Activated naive CD4-positive, alpha-beta T cell treated with anti-CD3 and anti-CD28 coated beads, Interleukin-2, amount 50 U/mL, for 24 hours (primary cell): ENCODE measurements around the gene KCNJ3.
"Not testable (repeated sequence)": the region's sequence is repeated elsewhere in the genome, so short reads cannot be mapped to it uniquely, and the experiment has no call there.

Source experiments
- H3K27ac Mint-ChIP-seq: one replicate; pipeline ENCODE4 v1.8.0; 2021; ENCODE audit warnings: mild to moderate bottlenecking, mixed read lengths
- H3K27me3 Mint-ChIP-seq: one replicate; pipeline ENCODE4 v1.8.0; 2021; ENCODE audit warnings: mixed read lengths
- H3K36me3 Mint-ChIP-seq: one replicate; pipeline ENCODE4 v1.8.0; 2021; ENCODE audit warnings: mixed read lengths
- H3K4me1 Mint-ChIP-seq: one replicate; pipeline ENCODE4 v1.8.0; 2021; ENCODE audit warnings: mixed read lengths
- H3K4me3 Mint-ChIP-seq: one replicate; pipeline ENCODE4 v1.8.0; 2021; ENCODE audit warnings: mild to moderate bottlenecking, mixed read lengths
- H3K9me3 Mint-ChIP-seq: one replicate; pipeline ENCODE4 v1.8.0; 2021; ENCODE audit warnings: mixed read lengths

KCNJ3 gene

DNA sequence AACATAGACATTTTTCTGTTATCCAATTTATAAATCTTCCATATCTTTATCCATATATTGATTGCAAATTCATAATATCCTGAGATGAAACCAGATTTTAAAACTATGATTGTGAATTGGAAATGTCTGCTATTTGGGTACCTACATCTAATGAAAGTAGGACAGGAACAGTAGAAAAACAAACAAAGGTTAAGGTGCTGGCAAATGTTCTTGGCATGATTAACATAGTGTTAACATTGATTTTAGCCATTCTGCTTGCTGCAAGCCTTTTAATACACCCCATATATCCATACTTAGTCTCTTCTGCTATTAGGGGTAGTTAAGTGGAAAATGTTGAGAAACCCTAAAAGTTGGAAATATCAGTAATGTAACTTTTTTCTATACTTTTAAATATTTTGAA lies 152.0 kb downstream of the KCNJ3 start:
- no peaks in the 10 kb centered on the region for H3K4me1 Mint-ChIP-seq
- H3K4me3 Mint-ChIP-seq, result no peak overlapping the region
- H3K9me3 Mint-ChIP-seq, result no peaks in the 10 kb centered on the region

GRCh38 chr2:154855138-154855537 lies 156.6 kb downstream of the KCNJ3 start:
- H3K27ac Mint-ChIP-seq, result no peak overlapping the region
- H3K36me3 Mint-ChIP-seq, result no peaks in the 10 kb centered on the region
- H3K27me3 Mint-ChIP-seq, result no peaks in the 10 kb centered on the region
- no peaks in the 10 kb centered on the region for H3K9me3 Mint-ChIP-seq
- no peak overlapping the region for H3K4me3 Mint-ChIP-seq
- H3K4me1 Mint-ChIP-seq, result no peaks in the 10 kb centered on the region

More for the DNA sequence above, 152.0 kb downstream of the KCNJ3 start:
- no peaks in the 10 kb centered on the region for H3K27me3 Mint-ChIP-seq
- H3K27ac Mint-ChIP-seq, result no peak overlapping the region
- no peaks in the 10 kb centered on the region for H3K36me3 Mint-ChIP-seq

DNA sequence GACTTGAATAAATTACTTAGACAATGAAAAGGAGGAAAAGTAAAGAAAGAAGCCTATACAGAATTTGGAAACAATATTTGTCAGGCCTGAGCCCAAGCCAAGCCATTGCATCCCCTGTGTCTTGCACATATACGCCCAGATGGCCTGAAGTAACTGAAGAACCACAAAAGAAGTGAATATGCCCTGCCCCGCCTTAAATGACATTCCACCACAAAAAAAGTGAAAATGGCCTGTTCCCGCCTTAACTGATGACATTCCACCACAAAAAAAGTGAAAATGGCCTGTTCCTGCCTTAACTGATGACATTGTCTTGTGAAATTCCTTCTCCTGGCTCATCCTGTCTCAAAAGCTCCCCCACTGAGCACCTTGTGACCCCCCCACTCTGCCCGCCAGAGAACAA lies 168.7 kb downstream of the KCNJ3 start:
- not testable (repeated sequence) for H3K27me3 Mint-ChIP-seq, H3K27ac Mint-ChIP-seq, H3K9me3 Mint-ChIP-seq, H3K4me1 Mint-ChIP-seq, H3K36me3 Mint-ChIP-seq, H3K4me3 Mint-ChIP-seq

GRCh38 chr2:154875999-154876398 lies 177.5 kb downstream of the KCNJ3 start:
- Mint-ChIP-seq H3K4me3 (no peak overlapping the region), H3K4me1 (no peaks in the 10 kb centered on the region), H3K9me3 (no peaks in the 10 kb centered on the region)

DNA sequence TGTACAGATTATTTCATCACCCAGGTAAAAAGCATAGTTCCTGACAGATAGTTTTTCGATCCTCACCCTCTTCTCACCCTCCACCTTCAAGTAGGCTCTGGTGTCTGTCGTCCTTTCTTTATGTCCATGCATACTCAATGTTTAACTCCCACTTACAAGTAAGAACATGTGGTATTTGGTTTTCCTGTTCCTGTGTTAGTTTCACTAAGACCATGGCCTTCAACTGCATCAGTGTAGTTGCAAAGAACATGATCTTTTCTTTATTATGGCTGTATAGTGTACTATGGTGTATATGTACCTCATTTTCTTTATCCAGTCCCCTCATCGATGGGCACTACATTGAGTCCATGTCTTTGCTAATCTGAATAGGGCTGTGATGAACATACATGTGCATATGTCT lies 184.2 kb downstream of the KCNJ3 start:
- no peaks in the 10 kb centered on the region for H3K27me3 Mint-ChIP-seq
- H3K4me3 Mint-ChIP-seq, result no peak overlapping the region
- H3K4me1 Mint-ChIP-seq, result no peaks in the 10 kb centered on the region
- no peak overlapping the region for H3K27ac Mint-ChIP-seq
- no peaks in the 10 kb centered on the region for H3K9me3 Mint-ChIP-seq
- no peaks in the 10 kb centered on the region for H3K36me3 Mint-ChIP-seq

More at GRCh38 chr2:154875999-154876398, 177.5 kb downstream of the KCNJ3 start:
- Mint-ChIP-seq H3K27ac (no peak overlapping the region), H3K27me3 (no peaks in the 10 kb centered on the region), H3K36me3 (no peaks in the 10 kb centered on the region)

DNA sequence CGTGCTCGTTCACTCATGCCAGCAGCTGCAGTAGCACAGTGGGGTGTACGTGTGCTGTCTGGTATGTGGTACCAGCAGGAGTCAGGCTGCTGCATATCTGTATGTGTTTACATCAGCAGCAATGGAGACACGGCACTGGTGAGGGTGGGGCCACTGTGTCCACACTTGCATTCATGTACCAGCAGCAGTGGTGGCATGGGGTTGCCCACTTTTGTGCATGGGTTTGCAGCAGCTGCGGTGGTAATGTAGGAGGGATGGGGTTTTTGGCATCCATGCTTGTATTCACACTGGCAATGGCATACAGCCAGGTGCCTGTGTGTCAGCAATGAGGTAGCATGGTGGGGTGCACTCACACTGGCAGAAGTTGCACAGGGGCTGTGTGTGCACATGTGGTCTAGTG lies 187.8 kb downstream of the KCNJ3 start:
- no peaks in the 10 kb centered on the region for H3K36me3 Mint-ChIP-seq
- H3K9me3 Mint-ChIP-seq, result peaks cover 24% of the 10 kb centered on the region
- no peaks in the 10 kb centered on the region for H3K27me3 Mint-ChIP-seq
- H3K4me1 Mint-ChIP-seq, result no peaks in the 10 kb centered on the region
- H3K4me3 Mint-ChIP-seq, result no peak overlapping the region
- H3K27ac Mint-ChIP-seq, result no peak overlapping the region

- Mint-ChIP-seq H3K27me3 (no peaks in the 10 kb centered on the region), H3K27ac (no peak overlapping the region), H3K9me3 (peaks cover 4% of the 10 kb centered on the region), H3K4me3 (no peak overlapping the region), H3K36me3 (no peaks in the 10 kb centered on the region), H3K4me1 (no peaks in the 10 kb centered on the region)
These were observed 199.8 kb downstream of the KCNJ3 start for GRCh38 chr2:154898269-154898668.

GRCh38 chr2:154901063-154901462 lies 202.6 kb downstream of the KCNJ3 start:
- no peaks in the 10 kb centered on the region for H3K27me3 Mint-ChIP-seq
- no peak overlapping the region for H3K4me3 Mint-ChIP-seq
- no peaks in the 10 kb centered on the region for H3K36me3 Mint-ChIP-seq
- peaks cover 4% of the 10 kb centered on the region for H3K9me3 Mint-ChIP-seq
- no peak overlapping the region for H3K27ac Mint-ChIP-seq
- H3K4me1 Mint-ChIP-seq, result no peaks in the 10 kb centered on the region
